HG03103 (cell line): ENCODE measurements around the gene PALLD.

Experiments
- ATAC-seq: cut with Tn5 transposase; IDR thresholded peaks from one replicate; pipeline ENCODE4 v1.9.1; 2021; ENCODE audit warnings: low read depth; ENCODE audit not compliant: unreplicated experiment

PALLD gene

DNA sequence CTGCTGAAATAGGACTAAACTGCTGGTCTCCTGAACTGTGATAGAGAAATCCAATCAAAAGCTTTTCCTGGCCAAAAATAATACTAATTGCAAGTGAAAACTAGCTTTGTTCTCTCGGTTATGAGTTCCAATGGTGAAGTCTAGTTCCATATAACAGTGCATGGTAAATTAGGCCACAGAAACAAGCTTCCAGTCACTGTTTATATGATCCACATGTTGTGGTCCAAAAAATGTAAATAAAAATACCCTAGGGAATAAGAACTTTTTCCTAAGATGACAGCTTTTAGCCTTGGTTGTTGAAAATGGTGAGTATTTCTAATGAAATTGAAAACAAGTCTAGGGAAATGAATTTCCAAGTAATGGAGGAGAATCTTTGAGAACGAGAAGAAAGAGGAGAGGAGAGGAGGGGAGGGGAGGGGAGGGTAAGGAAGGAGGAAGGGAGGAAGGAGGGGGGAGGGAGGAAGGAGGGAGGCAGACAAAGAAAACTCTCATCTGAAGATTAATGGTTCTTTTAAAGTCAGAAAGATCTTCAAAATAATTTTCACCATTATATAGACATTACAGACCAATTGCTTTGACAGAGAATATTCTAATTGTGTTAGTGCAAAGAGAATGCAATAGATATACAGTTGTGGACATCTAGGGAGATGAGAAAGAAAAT, 26.1 kb downstream of the PALLD start:
- ATAC-seq = no peak

DNA sequence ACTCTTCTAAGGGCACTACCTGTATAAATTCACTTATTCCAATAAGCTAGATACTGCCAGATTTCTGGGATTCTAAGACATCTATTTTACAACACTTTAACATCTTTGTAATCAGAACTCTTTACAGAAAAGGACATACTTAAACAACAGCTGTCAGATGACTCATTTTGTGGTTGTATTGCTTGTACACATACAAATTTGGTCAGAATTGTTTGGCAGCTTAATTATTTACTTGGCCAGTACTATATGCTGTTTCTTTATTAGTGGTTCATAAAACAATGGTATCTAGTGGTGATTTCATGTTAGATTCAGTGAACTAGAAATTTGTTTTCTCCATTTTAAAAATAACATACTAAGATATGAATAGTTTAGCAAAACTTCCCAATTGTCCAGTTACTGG, 27.2 kb downstream of the PALLD start:
- no peak for ATAC-seq

DNA sequence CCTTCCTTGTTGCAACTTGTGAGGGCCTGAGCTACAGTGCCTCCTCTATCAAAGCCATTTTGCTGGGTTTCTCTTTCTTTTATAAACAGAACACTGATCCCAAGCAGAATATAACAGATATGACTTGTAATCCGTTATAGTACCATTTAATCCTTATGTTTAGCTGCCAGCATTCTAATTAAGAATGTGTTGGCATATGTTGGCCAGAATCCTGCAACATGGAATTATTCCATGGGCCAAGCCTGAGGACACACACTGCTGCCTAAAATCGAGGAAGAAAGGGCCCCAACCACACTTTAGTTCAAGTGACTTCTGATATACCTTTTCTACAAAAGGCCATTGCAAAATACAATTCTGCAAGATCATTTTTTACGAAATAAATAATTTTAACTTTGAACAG, 28.0 kb downstream of the PALLD start:
- ATAC-seq = no peak

GRCh38 chr4:168527560-168527959, 30.7 kb downstream of the PALLD start:
- no peak for ATAC-seq

GRCh38 chr4:168528131-168528949, 31.5 kb downstream of the PALLD start:
- ATAC-seq = no peak

GRCh38 chr4:168529257-168529656, 32.4 kb downstream of the PALLD start:
- ATAC-seq = no peak

- ATAC-seq = no peak
Observed at GRCh38 chr4:168531305-168531704, 34.5 kb downstream of the PALLD start.

GRCh38 chr4:168534535-168534934, 37.7 kb downstream of the PALLD start:
- no peak for ATAC-seq

DNA sequence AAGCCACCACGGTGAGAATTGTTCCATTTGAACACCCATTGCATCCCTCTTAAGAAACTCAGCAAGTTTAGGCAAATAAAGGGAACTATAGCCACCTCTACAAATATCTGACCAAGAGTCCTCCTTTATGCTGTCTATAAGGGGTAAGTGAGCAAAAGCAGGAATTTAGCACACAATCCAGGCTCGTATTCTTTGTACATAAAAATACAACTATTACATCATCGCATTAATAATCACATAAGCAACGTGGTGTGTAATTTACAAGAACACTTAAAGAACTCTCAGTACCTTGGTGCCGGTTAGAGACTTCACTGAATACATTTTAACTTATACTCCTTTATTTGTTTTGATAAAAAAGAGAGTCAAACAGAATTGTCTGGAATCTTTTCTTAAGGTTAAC, 38.8 kb downstream of the PALLD start:
- no peak for ATAC-seq

- ATAC-seq = no peak
Observed at GRCh38 chr4:168536448-168536847, 39.6 kb downstream of the PALLD start.

- no peak for ATAC-seq
Observed at GRCh38 chr4:168537086-168537485, 40.2 kb downstream of the PALLD start.

- no peak for ATAC-seq
Observed at GRCh38 chr4:168537571-168537970, 40.7 kb downstream of the PALLD start.

DNA sequence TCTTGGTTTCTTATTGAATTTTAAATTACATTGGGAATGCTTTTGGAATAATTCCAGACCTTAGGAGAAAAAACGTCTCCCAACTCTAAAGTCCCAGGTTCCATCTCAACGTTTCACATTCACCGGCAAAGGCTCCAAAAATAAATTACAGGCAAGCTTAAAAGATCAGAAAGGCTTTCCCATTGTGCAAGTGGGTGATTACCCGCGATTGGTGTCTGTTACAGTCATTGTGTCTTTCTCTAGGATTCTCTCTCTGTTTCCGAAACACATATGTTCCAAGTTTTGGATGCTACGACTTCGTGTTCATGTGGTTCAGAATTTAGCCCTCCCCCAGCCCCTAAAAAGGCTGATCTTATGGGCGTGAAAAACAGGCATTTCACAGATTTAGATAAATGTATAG, 41.8 kb downstream of the PALLD start:
- no peak for ATAC-seq

- no peak for ATAC-seq
Observed at GRCh38 chr4:168540086-168540485, 43.2 kb downstream of the PALLD start.

DNA sequence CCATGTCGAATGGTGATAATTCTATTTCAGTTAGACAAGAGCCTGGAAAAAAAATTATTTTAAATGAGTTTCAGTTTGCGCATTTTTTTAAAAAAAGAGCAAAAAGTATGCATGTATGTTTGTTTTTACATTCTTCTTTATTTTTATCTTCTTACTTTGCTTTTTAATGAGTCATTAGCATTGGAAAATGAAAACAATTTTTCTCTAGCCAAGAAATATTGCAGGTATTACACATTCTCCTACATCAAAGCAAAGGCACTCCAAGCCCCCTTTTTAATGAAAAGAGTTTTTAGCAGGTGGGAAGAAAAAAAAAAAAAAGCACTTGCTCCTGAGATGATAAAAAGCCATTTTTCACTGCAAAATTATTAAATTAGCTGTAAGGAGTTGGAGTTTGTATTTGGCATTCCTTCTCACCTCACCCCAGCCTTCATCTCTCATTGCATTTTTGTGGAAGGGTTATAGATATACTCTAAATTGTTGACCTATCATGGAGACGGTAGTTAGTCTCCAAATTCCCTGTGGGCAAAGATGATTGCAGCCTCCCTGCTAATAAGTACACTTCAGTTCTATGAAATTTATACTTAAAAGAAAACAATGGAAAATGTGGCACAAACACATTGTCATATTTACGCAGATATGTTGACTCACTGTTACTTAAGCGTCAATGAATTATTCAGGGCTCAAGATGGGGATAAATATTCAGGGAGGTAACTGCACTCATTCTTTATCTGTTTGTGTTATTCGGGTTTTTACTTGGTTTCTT, 43.8 kb downstream of the PALLD start:
- no peak for ATAC-seq

DNA sequence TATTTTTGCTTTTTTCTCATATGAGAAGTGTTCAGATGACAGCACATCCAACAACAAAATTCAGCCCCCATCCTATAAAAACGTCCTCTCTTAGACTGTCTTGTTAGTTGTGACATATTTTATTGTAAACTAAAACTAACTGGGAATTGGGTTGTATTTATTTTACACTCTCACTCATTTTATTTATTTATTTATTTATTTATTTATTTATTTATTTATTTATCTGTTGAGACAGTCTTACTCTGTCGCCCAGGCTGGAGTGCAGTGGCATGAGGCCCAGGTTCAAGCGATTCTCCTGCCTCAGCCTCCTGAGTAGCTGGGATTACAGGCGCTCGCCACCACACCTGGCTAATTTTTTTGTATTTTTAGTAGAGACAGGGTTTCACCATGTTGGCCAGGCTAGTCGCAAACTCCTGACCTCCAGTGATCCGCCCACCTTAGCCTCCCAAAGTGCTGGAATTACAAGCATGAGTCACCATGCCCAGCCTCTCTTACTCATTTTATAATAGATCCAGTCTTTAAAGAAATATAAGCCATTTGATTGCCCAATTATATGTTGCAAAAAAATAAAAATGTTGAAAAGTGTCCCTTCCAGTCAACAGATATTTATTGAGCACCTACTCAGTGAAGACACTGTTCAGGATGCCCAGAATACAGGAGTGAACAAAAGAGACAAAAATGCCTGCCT, 44.6 kb downstream of the PALLD start:
- ATAC-seq = no peak

- ATAC-seq = no peak
Observed at GRCh38 chr4:168549143-168549542, 52.3 kb downstream of the PALLD start.

GRCh38 chr4:168550064-168550766, 53.4 kb downstream of the PALLD start:
- no peak for ATAC-seq

DNA sequence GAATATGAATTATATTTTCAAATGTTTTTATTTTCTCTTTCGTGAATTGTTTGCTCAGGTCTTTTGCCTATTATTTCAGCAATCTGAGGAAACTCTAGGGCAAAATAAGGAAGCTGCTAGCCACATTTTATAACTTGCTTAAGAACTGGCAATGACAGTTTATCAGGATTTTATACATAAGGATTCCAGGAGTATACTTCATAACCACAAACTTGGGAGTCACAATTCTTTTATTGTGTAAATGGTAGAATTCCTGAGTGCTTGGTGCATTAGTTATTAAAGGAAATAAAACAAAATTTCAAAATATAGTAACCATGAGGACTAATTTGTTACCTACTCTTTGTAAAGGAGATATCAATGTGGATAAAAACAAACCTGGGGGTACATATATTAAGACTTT, 54.4 kb downstream of the PALLD start:
- no peak for ATAC-seq

DNA sequence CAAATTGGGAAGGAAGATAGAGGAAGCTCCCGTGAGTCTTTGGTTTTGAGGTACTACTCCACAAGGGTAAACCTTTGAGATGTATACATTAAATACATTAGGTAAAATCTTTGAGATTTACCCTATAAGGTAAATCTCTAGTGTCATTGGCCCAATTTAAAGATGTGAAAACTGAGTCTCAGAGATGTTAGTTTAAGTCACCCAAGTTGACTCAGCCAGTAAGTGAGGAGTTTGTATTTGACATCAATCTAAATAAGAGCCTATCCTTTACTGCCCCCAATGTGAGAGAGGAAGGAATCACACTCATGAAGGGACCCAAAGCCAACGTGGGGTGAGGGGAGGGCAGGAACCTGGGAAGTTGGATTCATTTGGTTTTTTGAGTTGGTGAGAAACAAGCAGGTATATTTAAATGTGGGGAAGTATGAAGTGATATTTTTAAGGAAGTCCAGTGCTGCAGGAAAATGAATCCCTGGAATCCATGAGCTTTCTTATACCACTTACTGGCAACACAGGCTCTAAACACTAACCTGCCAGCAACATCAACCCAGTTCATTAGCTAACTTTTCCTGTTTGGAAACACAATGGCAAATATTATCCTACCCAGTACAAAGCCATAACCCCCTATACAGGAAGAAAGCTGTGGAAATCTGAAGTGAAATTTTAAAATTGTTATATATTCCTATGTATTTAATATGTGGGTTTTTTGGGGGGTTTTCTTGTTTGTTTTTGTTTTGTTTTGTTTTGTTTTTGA, 55.3 kb downstream of the PALLD start:
- ATAC-seq = no peak
